ENCODE measurements around the gene TKFC. TPM values are rescaled to one million over a fixed set of nuclear protein-coding genes. Genes with fewer than 3 reads are reported as not detected.
A peak's percentile ranks its signal among the peaks of the same experiment; 100 is the strongest.

TKFC gene
- total RNA-seq, 1 donor from 2014 or later: 35.2 TPM

DNA sequence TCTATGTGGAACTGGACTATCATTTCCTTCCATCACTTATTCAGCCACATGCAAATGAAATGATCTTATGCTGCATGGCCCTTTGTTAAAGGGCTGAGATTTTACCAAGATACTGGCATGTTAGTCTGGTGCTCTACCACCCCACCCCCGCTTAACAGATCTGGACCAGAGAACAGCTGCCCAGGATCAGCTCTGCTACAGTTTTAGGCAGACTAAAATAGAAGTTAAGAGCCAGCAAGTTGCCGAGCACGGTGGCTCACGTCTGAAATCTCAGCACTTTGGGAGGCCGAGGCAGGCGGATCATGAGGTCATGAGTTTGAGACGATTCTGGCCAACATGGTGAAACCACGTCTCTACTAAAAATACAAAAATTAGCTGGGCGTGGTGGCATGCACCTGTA is 4.7 kb upstream of the TKFC start:
- TF ChIP-seq CTCF (IDR thresholded peaks at IDR 0.05; ENCODE audit: insufficient read depth, low read length, poor library complexity, severe bottlenecking): no peak
- no peak for DNase-seq (ENCODE audit: low read depth)
- no peak overlapping the region for H3K4me3 ChIP-seq (ENCODE audit: low read depth, low read length)
- H3K36me3 ChIP-seq (ENCODE audit: control insufficient read depth, insufficient read depth, low read length): peaks cover 1% of the 10 kb centered on the region
- H3K27me3 ChIP-seq (ENCODE audit: control insufficient read depth, insufficient read depth, low read length): no peaks in the 10 kb centered on the region

GRCh38 chr11:61329871-61330270 is 3.2 kb upstream of the TKFC start:
- Histone ChIP-seq H3K4me3 (ENCODE audit: low read depth, low read length) (no peak overlapping the region), H3K36me3 (ENCODE audit: control insufficient read depth, insufficient read depth, low read length) (peaks cover 1% of the 10 kb centered on the region), H3K27me3 (ENCODE audit: control insufficient read depth, insufficient read depth, low read length) (no peaks in the 10 kb centered on the region)
- no peak for TF ChIP-seq CTCF (IDR thresholded peaks at IDR 0.05; ENCODE audit: insufficient read depth, low read length, poor library complexity, severe bottlenecking)
- DNase-seq (ENCODE audit: low read depth): no peak

GRCh38 chr11:61331651-61332050 is 1.4 kb upstream of the TKFC start:
- Histone ChIP-seq H3K4me3 (ENCODE audit: low read depth, low read length) (peak overlapping the region; percentile 97), H3K36me3 (ENCODE audit: control insufficient read depth, insufficient read depth, low read length) (peaks cover 1% of the 10 kb centered on the region), H3K27me3 (ENCODE audit: control insufficient read depth, insufficient read depth, low read length) (no peaks in the 10 kb centered on the region)
- DNase-seq (ENCODE audit: low read depth): no peak
- no peak for TF ChIP-seq CTCF (IDR thresholded peaks at IDR 0.05; ENCODE audit: insufficient read depth, low read length, poor library complexity, severe bottlenecking)

DNA sequence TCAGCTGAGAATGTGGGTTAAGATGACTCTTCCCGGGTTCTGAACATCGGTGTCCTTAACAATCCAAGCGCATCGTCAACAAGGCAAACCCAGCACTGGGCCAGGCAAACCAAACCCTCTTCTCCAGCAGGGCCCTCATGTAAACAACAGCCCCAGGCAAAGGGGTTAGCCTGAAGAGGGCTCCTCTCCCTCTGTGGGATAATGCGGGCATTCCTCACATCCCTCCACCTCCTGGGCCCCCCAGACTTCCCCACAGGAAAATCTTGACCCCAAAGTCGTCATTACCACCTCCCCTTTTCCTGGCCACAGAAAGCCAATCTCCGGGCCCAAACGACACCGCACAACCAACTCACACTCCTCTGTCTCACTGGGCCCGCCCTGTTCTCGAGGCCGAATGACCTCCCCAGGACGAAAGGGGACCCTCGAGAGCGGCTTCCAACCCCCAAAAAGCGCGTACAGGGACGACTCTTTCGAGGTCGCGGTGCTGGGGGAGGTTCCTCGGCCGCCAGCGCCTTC is 689 bp upstream of the TKFC start:
- Histone ChIP-seq H3K27me3 (ENCODE audit: control insufficient read depth, insufficient read depth, low read length) (no peaks in the 10 kb centered on the region), H3K4me3 (ENCODE audit: low read depth, low read length) (peak overlapping the region; percentile 97), H3K36me3 (ENCODE audit: control insufficient read depth, insufficient read depth, low read length) (peaks cover 1% of the 10 kb centered on the region)
- peak; percentile 4 for TF ChIP-seq CTCF (IDR thresholded peaks at IDR 0.05; ENCODE audit: insufficient read depth, low read length, poor library complexity, severe bottlenecking)
- DNase-seq (ENCODE audit: low read depth): no peak

DNA sequence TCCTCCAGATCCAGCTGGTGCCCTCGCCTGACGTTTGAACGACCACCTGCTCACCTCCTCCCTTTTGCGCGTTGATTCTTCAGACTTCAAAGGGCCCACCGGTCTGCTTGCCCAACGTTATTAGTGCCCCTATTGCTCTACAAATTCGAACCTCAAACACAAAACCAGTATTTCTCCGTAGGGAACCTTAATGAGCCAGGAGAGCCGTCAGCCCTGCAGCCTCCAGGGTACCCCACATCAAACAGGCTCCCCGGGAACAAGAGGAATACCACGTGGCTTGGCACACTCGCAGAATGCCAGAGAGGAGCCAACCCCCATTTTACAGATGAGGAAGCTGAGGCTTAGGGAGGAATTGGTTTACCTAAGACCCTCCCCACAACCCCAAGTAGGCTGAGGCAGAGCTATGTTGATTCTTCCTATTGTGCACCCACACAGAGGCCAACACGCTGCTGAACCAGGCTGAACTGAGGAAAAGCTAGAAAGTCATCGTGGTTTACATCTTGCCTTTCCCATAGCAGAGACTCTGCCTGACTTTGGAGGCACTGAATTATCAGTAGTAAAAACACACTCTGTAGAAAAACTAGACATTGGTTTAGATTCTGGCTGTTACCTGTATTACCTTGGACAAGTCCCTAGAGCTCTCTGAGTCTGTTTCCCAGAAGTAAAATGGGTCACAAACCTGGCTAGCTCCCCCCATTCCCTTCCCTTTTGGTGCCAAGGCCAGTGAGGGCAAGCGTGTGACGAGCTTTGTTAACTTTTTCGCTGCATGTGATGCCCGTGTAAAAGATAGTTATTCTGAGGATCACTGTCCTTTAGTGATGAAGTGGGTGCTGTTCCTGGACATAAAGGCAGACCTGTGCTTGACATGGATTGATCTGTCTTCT is 764 bp downstream of the TKFC start:
- H3K36me3 ChIP-seq (ENCODE audit: control insufficient read depth, insufficient read depth, low read length): peaks cover 1% of the 10 kb centered on the region
- no peak for DNase-seq (ENCODE audit: low read depth)
- no peaks in the 10 kb centered on the region for H3K27me3 ChIP-seq (ENCODE audit: control insufficient read depth, insufficient read depth, low read length)
- no peak for TF ChIP-seq CTCF (IDR thresholded peaks at IDR 0.05; ENCODE audit: insufficient read depth, low read length, poor library complexity, severe bottlenecking)
- peak overlapping the region; percentile 97 for H3K4me3 ChIP-seq (ENCODE audit: low read depth, low read length)
